Type B pancreatic cell (in vitro differentiated cells): ENCODE measurements around the gene PTPRA. TPM values are rescaled to one million over a fixed set of nuclear protein-coding genes. Genes with fewer than 3 reads are reported as not detected.

Experiments used
- DNase-seq: peaks from one replicate; pipeline ENCODE4 v3.0.0; 2021; ENCODE audit warnings: mixed read lengths; ENCODE audit not compliant: unreplicated experiment; ENCODE audit errors: extremely low spot score
- H3K27ac Mint-ChIP-seq: 2 replicates; pipeline ENCODE4 v1.8.0; 2021; ENCODE audit warnings: mild to moderate bottlenecking, mixed read lengths
- H3K27me3 Mint-ChIP-seq: 2 replicates; pipeline ENCODE4 v1.8.0; 2021; ENCODE audit warnings: mixed read lengths
- H3K36me3 Mint-ChIP-seq: 2 replicates; pipeline ENCODE4 v1.8.0; 2021; ENCODE audit warnings: mixed read lengths
- H3K4me1 Mint-ChIP-seq: one replicate; pipeline ENCODE4 v1.8.0; 2021; ENCODE audit warnings: mixed read lengths; ENCODE audit not compliant: unreplicated experiment
- H3K4me3 Mint-ChIP-seq: 2 replicates; pipeline ENCODE4 v1.8.0; 2021; ENCODE audit warnings: mild to moderate bottlenecking, mixed read lengths
- H3K9me3 Mint-ChIP-seq: 2 replicates; pipeline ENCODE4 v1.8.0; 2021; ENCODE audit warnings: mixed read lengths
- CTCF ChIP-seq: fragments of 200-600 bp; sonication (generic); conservative IDR thresholded peaks from 2 replicates; pipeline ENCODE4 v1.5.0; 2021; ENCODE audit warnings: antibody characterized with exemption, mild to moderate bottlenecking
- total RNA-seq: library from RNA; stranded (reverse); gene quantifications from 2 replicates; pipeline ENCODE4 v1.2.1, GENCODE V29; 2021; ENCODE audit warnings: low replicate concordance

Gene PTPRA
- total RNA-seq, 1 donor from 2014 or later: 73.8 TPM

- no peaks in the 10 kb centered on the region for H3K4me1 Mint-ChIP-seq
- no peak for TF ChIP-seq CTCF
- H3K9me3 Mint-ChIP-seq: no peaks in the 10 kb centered on the region
- no peaks in the 10 kb centered on the region for H3K27me3 Mint-ChIP-seq
- no peak for DNase-seq
- no peak overlapping the region for H3K27ac Mint-ChIP-seq
- peaks cover 2% of the 10 kb centered on the region for H3K36me3 Mint-ChIP-seq
- no peak overlapping the region for H3K4me3 Mint-ChIP-seq
Measured at GRCh38 chr20:2859330-2860121, 13.8 kb upstream of the PTPRA start.

- Mint-ChIP-seq H3K27ac (no peak overlapping the region), H3K27me3 (peaks cover 4% of the 10 kb centered on the region)
Measured at GRCh38 chr20:2864626-2865025, 8.7 kb upstream of the PTPRA start.

GRCh38 chr20:2865101-2865500 is 8.2 kb upstream of the PTPRA start:
- Mint-ChIP-seq H3K27me3 (peaks cover 4% of the 10 kb centered on the region), H3K4me1 (peaks cover 5% of the 10 kb centered on the region), H3K4me3 (no peak overlapping the region), H3K27ac (no peak overlapping the region), H3K9me3 (no peaks in the 10 kb centered on the region), H3K36me3 (peaks cover 13% of the 10 kb centered on the region)
- TF ChIP-seq CTCF: no peak
- no peak for DNase-seq

More at GRCh38 chr20:2864626-2865025, 8.7 kb upstream of the PTPRA start:
- TF ChIP-seq CTCF: no peak
- Mint-ChIP-seq H3K9me3 (no peaks in the 10 kb centered on the region), H3K4me1 (peaks cover 4% of the 10 kb centered on the region), H3K4me3 (no peak overlapping the region), H3K36me3 (peaks cover 13% of the 10 kb centered on the region)
- no peak for DNase-seq

GRCh38 chr20:2865630-2866029 is 7.7 kb upstream of the PTPRA start:
- Mint-ChIP-seq H3K36me3 (peaks cover 13% of the 10 kb centered on the region), H3K4me3 (no peak overlapping the region), H3K27ac (no peak overlapping the region), H3K9me3 (no peaks in the 10 kb centered on the region), H3K27me3 (peaks cover 8% of the 10 kb centered on the region), H3K4me1 (peaks cover 10% of the 10 kb centered on the region)
- DNase-seq: no peak
- no peak for TF ChIP-seq CTCF

GRCh38 chr20:2866236-2866635 is 7.0 kb upstream of the PTPRA start:
- Mint-ChIP-seq H3K4me1 (peaks cover 14% of the 10 kb centered on the region), H3K4me3 (no peak overlapping the region), H3K36me3 (peaks cover 13% of the 10 kb centered on the region), H3K27ac (no peak overlapping the region), H3K9me3 (no peaks in the 10 kb centered on the region), H3K27me3 (peaks cover 14% of the 10 kb centered on the region)
- no peak for TF ChIP-seq CTCF
- no peak for DNase-seq
